ENCODE results near the gene EIF4EBP3.

GRCh38 chr5:140595538-140596300, 48.3 kb downstream of the EIF4EBP3 start:
- TF ChIP-seq POLR2A (IDR thresholded peaks at IDR 0.05) (no peak), POLR2AphosphoS5 (IDR thresholded peaks at IDR 0.05; ENCODE audit: insufficient read depth in 1 of 2, low read depth in 1 of 2) (no peak)
- TF ChIP-seq, protein P1, sequence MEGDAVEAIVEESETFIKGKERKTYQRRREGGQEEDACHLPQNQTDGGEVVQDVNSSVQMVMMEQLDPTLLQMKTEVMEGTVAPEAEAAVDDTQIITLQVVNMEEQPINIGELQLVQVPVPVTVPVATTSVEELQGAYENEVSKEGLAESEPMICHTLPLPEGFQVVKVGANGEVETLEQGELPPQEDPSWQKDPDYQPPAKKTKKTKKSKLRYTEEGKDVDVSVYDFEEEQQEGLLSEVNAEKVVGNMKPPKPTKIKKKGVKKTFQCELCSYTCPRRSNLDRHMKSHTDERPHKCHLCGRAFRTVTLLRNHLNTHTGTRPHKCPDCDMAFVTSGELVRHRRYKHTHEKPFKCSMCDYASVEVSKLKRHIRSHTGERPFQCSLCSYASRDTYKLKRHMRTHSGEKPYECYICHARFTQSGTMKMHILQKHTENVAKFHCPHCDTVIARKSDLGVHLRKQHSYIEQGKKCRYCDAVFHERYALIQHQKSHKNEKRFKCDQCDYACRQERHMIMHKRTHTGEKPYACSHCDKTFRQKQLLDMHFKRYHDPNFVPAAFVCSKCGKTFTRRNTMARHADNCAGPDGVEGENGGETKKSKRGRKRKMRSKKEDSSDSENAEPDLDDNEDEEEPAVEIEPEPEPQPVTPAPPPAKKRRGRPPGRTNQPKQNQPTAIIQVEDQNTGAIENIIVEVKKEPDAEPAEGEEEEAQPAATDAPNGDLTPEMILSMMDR (IDR thresholded peaks at IDR 0.05): no peak

All from vagina (tissue), 2 donors.